ENCODE measurements around the gene SLC35F3.

SLC35F3 gene

GRCh38 chr1:234096161-234096770 lies 191.8 kb downstream of the SLC35F3 start:
- no peak overlapping the region for H3K4me3 ChIP-seq (replicated peaks; ENCODE audit: low read depth, low read length)
- DNase-seq (ENCODE audit: extremely low read depth, low read depth): no peak
- TF ChIP-seq CTCF (IDR thresholded peaks at IDR 0.05; ENCODE audit: low read depth, low read length, missing control alignments): no peak

GRCh38 chr1:234102583-234102982 lies 198.1 kb downstream of the SLC35F3 start:
- no peak overlapping the region for H3K4me3 ChIP-seq (replicated peaks; ENCODE audit: low read depth, low read length)
- no peak for DNase-seq (ENCODE audit: extremely low read depth, low read depth)
- no peak for TF ChIP-seq CTCF (IDR thresholded peaks at IDR 0.05; ENCODE audit: low read depth, low read length, missing control alignments)

GRCh38 chr1:234103198-234103597 lies 198.7 kb downstream of the SLC35F3 start:
- TF ChIP-seq CTCF (IDR thresholded peaks at IDR 0.05; ENCODE audit: low read depth, low read length, missing control alignments): no peak
- no peak for DNase-seq (ENCODE audit: extremely low read depth, low read depth)
- H3K4me3 ChIP-seq (replicated peaks; ENCODE audit: low read depth, low read length): no peak overlapping the region

- H3K4me3 ChIP-seq (replicated peaks; ENCODE audit: low read depth, low read length): no peak overlapping the region
- DNase-seq (ENCODE audit: extremely low read depth, low read depth): no peak
- no peak for TF ChIP-seq CTCF (IDR thresholded peaks at IDR 0.05; ENCODE audit: low read depth, low read length, missing control alignments)
These were observed 201.6 kb downstream of the SLC35F3 start for GRCh38 chr1:234106032-234106431.

- H3K4me3 ChIP-seq (replicated peaks; ENCODE audit: low read depth, low read length): no peak overlapping the region
- no peak for DNase-seq (ENCODE audit: extremely low read depth, low read depth)
- TF ChIP-seq CTCF (IDR thresholded peaks at IDR 0.05; ENCODE audit: low read depth, low read length, missing control alignments): no peak
These were observed 203.0 kb downstream of the SLC35F3 start for GRCh38 chr1:234107416-234108021.

GRCh38 chr1:234108921-234109320 lies 204.4 kb downstream of the SLC35F3 start:
- TF ChIP-seq CTCF (IDR thresholded peaks at IDR 0.05; ENCODE audit: low read depth, low read length, missing control alignments): no peak
- DNase-seq (ENCODE audit: extremely low read depth, low read depth): no peak
- no peak overlapping the region for H3K4me3 ChIP-seq (replicated peaks; ENCODE audit: low read depth, low read length)

- no peak for DNase-seq (ENCODE audit: extremely low read depth, low read depth)
- no peak overlapping the region for H3K4me3 ChIP-seq (replicated peaks; ENCODE audit: low read depth, low read length)
- TF ChIP-seq CTCF (IDR thresholded peaks at IDR 0.05; ENCODE audit: low read depth, low read length, missing control alignments): no peak
These were observed 205.4 kb downstream of the SLC35F3 start for GRCh38 chr1:234109840-234110239.

All from HFF-Myc (cell line).